Mesenchymal stem cell (in vitro differentiated cells and primary cell): ENCODE results near the gene WNT9A.

Experiments used
- DNase-seq: peaks from one replicate; pipeline ENCODE4 v3.0.0-alpha.2; 2013
- H2AFZ ChIP-seq: one replicate; pipeline ENCODE4 v1.6.1; 2013; ENCODE audit warnings: low read depth, mild to moderate bottlenecking, control low read depth, inconsistent platforms, low read length, moderate library complexity
- H2AK5ac ChIP-seq: 2 replicates; pipeline ENCODE4 v1.6.1; 2013; ENCODE audit warnings: low read length, moderate library complexity, mild to moderate bottlenecking, inconsistent platforms; ENCODE audit not compliant: severe bottlenecking
- H2BK120ac ChIP-seq: one replicate; pipeline ENCODE4 v1.6.1; 2013; ENCODE audit warnings: low read depth, mild to moderate bottlenecking, inconsistent platforms, low read length, moderate library complexity
- H2BK12ac ChIP-seq, 2 experiments: one replicate each; pipeline ENCODE4 v1.6.1; 2013; ENCODE audit warnings: inconsistent platforms in 2 of 2, low read length in 2 of 2, mild to moderate bottlenecking in 2 of 2, moderate library complexity in 2 of 2, control low read depth in 1 of 2
- H2BK15ac ChIP-seq: one replicate; pipeline ENCODE4 v1.6.1; 2013; ENCODE audit warnings: mild to moderate bottlenecking, low read depth, inconsistent platforms; ENCODE audit not compliant: poor library complexity, severe bottlenecking
- H2BK5ac ChIP-seq: 2 replicates; pipeline ENCODE4 v1.6.1; 2013; ENCODE audit warnings: low read depth, mild to moderate bottlenecking, low read length, control low read depth, inconsistent platforms; ENCODE audit not compliant: poor library complexity, severe bottlenecking
- H3K14ac ChIP-seq, 2 experiments: one replicate each; pipeline ENCODE4 v1.6.1; 2013; ENCODE audit warnings: inconsistent platforms in 2 of 2, low read length in 2 of 2, control low read depth in 1 of 2, mild to moderate bottlenecking in 1 of 2, moderate library complexity in 1 of 2
- H3K18ac ChIP-seq, 2 experiments: one replicate each; pipeline ENCODE4 v1.6.1; 2013; ENCODE audit warnings: inconsistent platforms in 2 of 2, low read length in 2 of 2, control low read depth in 1 of 2, low read depth in 1 of 2, mild to moderate bottlenecking in 1 of 2
- H3K23ac ChIP-seq, 2 experiments: one replicate each; pipeline ENCODE4 v1.6.1; 2013; ENCODE audit warnings: inconsistent platforms in 2 of 2, low read length in 2 of 2, mild to moderate bottlenecking in 2 of 2, moderate library complexity in 2 of 2, control low read depth in 1 of 2
- H3K27ac ChIP-seq: 2 replicates; pipeline ENCODE4 v1.5.1; 2013; ENCODE audit warnings: mild to moderate bottlenecking, moderate library complexity, low read length, control low read depth, inconsistent platforms; ENCODE audit not compliant: poor library complexity, severe bottlenecking
- H3K27me3 ChIP-seq, 2 experiments: 2 replicates each; pipeline versions ENCODE4 v1.6.1 to v1.7.0; 2013; ENCODE audit warnings: low read length in 2 of 2, mild to moderate bottlenecking in 2 of 2, moderate library complexity in 2 of 2, control low read depth in 1 of 2, inconsistent platforms in 1 of 2; ENCODE audit not compliant: control insufficient read depth in 1 of 2, insufficient read depth in 1 of 2
- H3K36me3 ChIP-seq, 2 experiments: 2 replicates each; pipeline versions ENCODE4 v1.6.1 to v1.7.0; 2013; ENCODE audit warnings: low read length in 2 of 2, control low read depth in 1 of 2, inconsistent platforms in 1 of 2, low read depth in 1 of 2, mild to moderate bottlenecking in 1 of 2; ENCODE audit not compliant: insufficient read depth in 2 of 2, control insufficient read depth in 1 of 2
- H3K4ac ChIP-seq, 2 experiments: one replicate each; pipeline ENCODE4 v1.6.1; 2013; ENCODE audit warnings: inconsistent platforms in 2 of 2, low read length in 2 of 2, mild to moderate bottlenecking in 2 of 2, moderate library complexity in 2 of 2, control low read depth in 1 of 2, low read depth in 1 of 2
- H3K4me1 ChIP-seq: 2 replicates; pipeline ENCODE4 v1.6.1; 2013; ENCODE audit warnings: low read depth, low read length, control low read depth; ENCODE audit not compliant: control insufficient read depth, insufficient read depth
- H3K4me2 ChIP-seq: 2 replicates; pipeline ENCODE4 v1.6.1; 2013; ENCODE audit warnings: low read length, mild to moderate bottlenecking, inconsistent platforms; ENCODE audit not compliant: poor library complexity, severe bottlenecking
- H3K4me3 ChIP-seq, 2 experiments: 2 replicates each; pipeline versions ENCODE4 v1.5.1 to v1.7.0; 2013; ENCODE audit warnings: low read length in 2 of 2, mild to moderate bottlenecking in 2 of 2, control low read depth in 1 of 2, low read depth in 1 of 2; ENCODE audit not compliant: insufficient read depth in 1 of 2
- H3K79me1 ChIP-seq: replicated peaks from 2 replicates; pipeline ENCODE4 v1.6.1; 2013; ENCODE audit warnings: mild to moderate bottlenecking, control low read depth, low read length, inconsistent platforms; ENCODE audit not compliant: poor library complexity, severe bottlenecking
- H3K9ac ChIP-seq: 2 replicates; pipeline ENCODE4 v1.7.0; 2013; ENCODE audit warnings: mild to moderate bottlenecking, low read length, moderate library complexity
- H3K9me3 ChIP-seq: 2 replicates; pipeline ENCODE4 v1.7.0; 2013; ENCODE audit warnings: mild to moderate bottlenecking, low read length; ENCODE audit not compliant: control insufficient read depth
- H4K8ac ChIP-seq: one replicate; pipeline ENCODE4 v1.6.1; 2013; ENCODE audit warnings: inconsistent platforms, mild to moderate bottlenecking, low read length, moderate library complexity
- H4K91ac ChIP-seq: one replicate; pipeline ENCODE4 v1.6.1; 2013; ENCODE audit warnings: mild to moderate bottlenecking, low read length, inconsistent platforms
- WGBS: methylation state at CpG from one replicate; pipeline ENCODE4 v1.1.7; 2013; ENCODE audit warnings: mixed read lengths; 5-methylcytosine and 5-hydroxymethylcytosine counted together

WNT9A gene

GRCh38 chr1:227889047-227889862 lies 58.5 kb downstream of the WNT9A start:
- Histone ChIP-seq H3K36me3 (no peaks in the 10 kb centered on the region), H3K4me1 (peaks cover 61% of the 10 kb centered on the region), H3K23ac (no peak overlapping the region), H3K4ac (no peak overlapping the region), H3K9me3 (no peaks in the 10 kb centered on the region), H4K8ac (no peak overlapping the region), H2BK120ac (no peak overlapping the region), H2BK15ac (no peak overlapping the region), H2AK5ac (no peak overlapping the region), H3K79me1 (no peaks in the 10 kb centered on the region), H3K14ac (no peak overlapping the region), H4K91ac (no peak overlapping the region), H2BK5ac (no peak overlapping the region), H3K27me3 (peaks cover 0 to 40% of the 10 kb centered on the region in 2 experiments), H3K4me3 (no peak overlapping the region), H3K9ac (no peak overlapping the region), H3K18ac (no peak overlapping the region), H2AFZ (no peak overlapping the region), H2BK12ac (no peak overlapping the region), H3K27ac (no peak overlapping the region), H3K4me2 (no peak overlapping the region)
- no peak for DNase-seq
- 67% methylated on average over 12 of the region's 14 CpGs for WGBS

GRCh38 chr1:227888404-227889046 lies 59.2 kb downstream of the WNT9A start:
- no peak overlapping the region for H2AK5ac ChIP-seq
- no peak overlapping the region for H3K14ac ChIP-seq
- H3K4me1 ChIP-seq: peaks cover 61% of the 10 kb centered on the region
- H3K79me1 ChIP-seq: no peaks in the 10 kb centered on the region
- no peak overlapping the region for H3K4ac ChIP-seq
- no peaks in the 10 kb centered on the region for H3K9me3 ChIP-seq
- 87% methylated on average over 8 of the region's 8 CpGs for WGBS
- H3K27ac ChIP-seq: no peak overlapping the region
- no peak overlapping the region for H3K9ac ChIP-seq
- no peak overlapping the region for H2AFZ ChIP-seq
- H4K8ac ChIP-seq: no peak overlapping the region
- no peak overlapping the region for H2BK12ac ChIP-seq
- no peak overlapping the region for H3K4me2 ChIP-seq
- no peaks in the 10 kb centered on the region for H3K36me3 ChIP-seq
- no peak overlapping the region for H4K91ac ChIP-seq
- no peak overlapping the region for H2BK15ac ChIP-seq
- no peak overlapping the region for H3K23ac ChIP-seq
- no peak overlapping the region for H2BK120ac ChIP-seq
- no peak for DNase-seq
- peaks cover 0 to 36% of the 10 kb centered on the region in 2 experiments for H3K27me3 ChIP-seq
- no peak overlapping the region for H3K18ac ChIP-seq
- H2BK5ac ChIP-seq: no peak overlapping the region
- H3K4me3 ChIP-seq: no peak overlapping the region

- no peaks in the 10 kb centered on the region for H3K9me3 ChIP-seq
- no peak overlapping the region for H2AK5ac ChIP-seq
- H3K27me3 ChIP-seq: peaks cover 0 to 31% of the 10 kb centered on the region in 2 experiments
- no peak overlapping the region for H2BK12ac ChIP-seq
- no peak overlapping the region for H3K14ac ChIP-seq
- no peak overlapping the region for H2BK120ac ChIP-seq
- H3K9ac ChIP-seq: peak overlapping the region; percentile 43
- H3K36me3 ChIP-seq: no peaks in the 10 kb centered on the region
- WGBS: 23% methylated on average over 40 of the region's 40 CpGs
- no peak overlapping the region for H3K18ac ChIP-seq
- peak overlapping the region; percentile 52 for H3K4me2 ChIP-seq
- no peak overlapping the region for H4K91ac ChIP-seq
- no peak overlapping the region for H3K4ac ChIP-seq
- H2AFZ ChIP-seq: no peak overlapping the region
- no peak overlapping the region for H3K23ac ChIP-seq
- H3K4me1 ChIP-seq: peaks cover 56% of the 10 kb centered on the region
- H3K4me3 ChIP-seq: peak overlapping the region in 1 of 2 experiments; percentile 33
- no peak overlapping the region for H2BK15ac ChIP-seq
- no peaks in the 10 kb centered on the region for H3K79me1 ChIP-seq
- peak; percentile 6 for DNase-seq
- H2BK5ac ChIP-seq: no peak overlapping the region
- no peak overlapping the region for H4K8ac ChIP-seq
- no peak overlapping the region for H3K27ac ChIP-seq
Measured at GRCh38 chr1:227887697-227888403, 59.9 kb downstream of the WNT9A start.
